HCT116 (cell line): Measurements from ENCODE around the gene DNAH9. TPM values are rescaled to one million over a fixed set of nuclear protein-coding genes. Genes with fewer than 3 reads are reported as not detected.

Experiments
- ATAC-seq: fragments of 200-7000 bp; cut with Tn5 transposase; 2 replicates; pipeline ENCODE4 v1.9.1; 2020; ENCODE audit warnings: mild to moderate bottlenecking, moderate library complexity
- BruUV-seq: library from RNA; stranded (reverse); fragments of 400-500 nt; replicated peaks from 2 replicates; lab custom pipeline; 2021; lab: Mats Ljungman, UMichigan
- CTCF ChIA-PET: fragments of 300-600 bp; sonication (Branson Sonifier 250); formaldehyde crosslinking; loops from one replicate; lab custom pipeline; 2021; ENCODE audit warnings: antibody characterized with exemption; lab: Charles Lee
- POLR2A ChIA-PET: fragments of 300-600, 350-600 bp; sonication (Branson Sonifier 250); formaldehyde crosslinking; loops from one replicate; lab custom pipeline; 2021; ENCODE audit warnings: antibody characterized with exemption; lab: Charles Lee
- RAD21 ChIA-PET, 2 experiments: fragments of 300-600 bp; sonication (Branson Sonifier 250); formaldehyde crosslinking; loops; one replicate each; lab custom pipeline; 2023; ENCODE audit warnings: low total read pairs in 2 of 2; ENCODE audit not compliant: uncharacterized antibody in 2 of 2, unreplicated experiment in 2 of 2, low non-redundant PET in 1 of 2; lab: Charles Lee
- DNase-seq: peaks from one replicate; pipeline ENCODE4 v3.0.0-alpha.2; 2010; ENCODE audit warnings: low read depth, low spot score
- H2AFZ ChIP-seq: fragments of 200-600 bp; shearing (Covaris generic), sonication (generic); 2 replicates; pipeline ENCODE4 v1.6.1; 2017; ENCODE audit warnings: low read depth, mixed run types, mixed read lengths, antibody characterized with exemption, low read length; ENCODE audit not compliant: poor library complexity, severe bottlenecking
- H3K27ac ChIP-seq: 2 replicates; pipeline ENCODE4 v1.5.1; 2012; ENCODE audit warnings: low read depth, low read length
- H3K27me3 ChIP-seq: fragments of 200-600 bp; sonication (generic); 2 replicates; pipeline ENCODE4 v1.6.1; 2016; ENCODE audit warnings: mixed run types, low read length, mixed read lengths; ENCODE audit not compliant: insufficient read depth
- H3K36me3 ChIP-seq, 2 experiments: fragments of 200-500 bp in 1 of 2; fragments of 200-600 bp in 1 of 2; sonication (Bioruptor generic) in 1 of 2; sonication (generic) in 1 of 2; 2 replicates each; pipeline versions ENCODE4 v1.5.1 to v1.6.1; 2014 to 2016; ENCODE audit warnings: low read length in 2 of 2, inconsistent platforms in 1 of 2, mixed read lengths in 1 of 2, mixed run types in 1 of 2; ENCODE audit not compliant: insufficient read depth in 2 of 2, control insufficient read depth in 1 of 2
- H3K4me1 ChIP-seq, 2 experiments: fragments of 200-600 bp in 1 of 2; sonication (generic) in 1 of 2; 2 replicates each; pipeline versions ENCODE4 v1.5.1 to v1.6.1; 2012 to 2017; ENCODE audit warnings: low read length in 2 of 2, inconsistent platforms in 1 of 2, mild to moderate bottlenecking in 1 of 2, mixed read lengths in 1 of 2, mixed run types in 1 of 2, moderate library complexity in 1 of 2; ENCODE audit not compliant: insufficient read depth in 2 of 2, control insufficient read depth in 1 of 2
- H3K4me2 ChIP-seq: fragments of 200-600 bp; sonication (generic); 2 replicates; pipeline ENCODE4 v1.6.1; 2017; ENCODE audit warnings: mixed run types, low read length, mixed read lengths
- H3K4me3 ChIP-seq, 2 experiments: fragments of 200-600 bp in 1 of 2; sonication (generic) in 1 of 2; replicated peaks in 1 of 2; 2 replicates each; pipeline ENCODE4 v1.5.1; 2011 to 2016; ENCODE audit warnings: low read length in 2 of 2, control low read depth in 1 of 2, low read depth in 1 of 2, mild to moderate bottlenecking in 1 of 2, mixed read lengths in 1 of 2, mixed run types in 1 of 2
- H3K79me2 ChIP-seq: fragments of 200-600 bp; sonication (generic); 2 replicates; pipeline ENCODE4 v1.6.1; 2017; ENCODE audit warnings: mild to moderate bottlenecking, mixed run types, low read length, moderate library complexity, mixed read lengths; ENCODE audit not compliant: insufficient read depth
- H3K9ac ChIP-seq: fragments of 200-600 bp; sonication (generic); 2 replicates; pipeline ENCODE4 v1.6.1; 2016; ENCODE audit warnings: low read length, mixed read lengths
- H3K9me2 ChIP-seq: fragments of 200-600 bp; sonication (generic), shearing (Covaris generic); 2 replicates; pipeline ENCODE4 v1.6.1; 2017; ENCODE audit warnings: mixed run types, mild to moderate bottlenecking, moderate library complexity; ENCODE audit not compliant: insufficient read depth
- H3K9me3 ChIP-seq, 2 experiments: fragments of 200-500 bp in 1 of 2; fragments of 200-600 bp in 1 of 2; sonication (Bioruptor generic) in 1 of 2; sonication (generic) in 1 of 2; 2 replicates each; pipeline ENCODE4 v1.6.1; 2014 to 2017; ENCODE audit warnings: low read length in 2 of 2, mixed read lengths in 2 of 2, inconsistent platforms in 1 of 2, low read depth in 1 of 2, mild to moderate bottlenecking in 1 of 2, mixed run types in 1 of 2, moderate library complexity in 1 of 2; ENCODE audit not compliant: control insufficient read depth in 1 of 2, insufficient read depth in 1 of 2
- H4K20me1 ChIP-seq: fragments of 200-600 bp; sonication (generic), shearing (Covaris generic); 2 replicates; pipeline ENCODE4 v1.6.1; 2017; ENCODE audit warnings: mixed run types, mild to moderate bottlenecking, moderate library complexity; ENCODE audit not compliant: insufficient read depth
- CBX3 ChIP-seq: IDR thresholded peaks from 2 replicates; pipeline ENCODE4 v1.6.1; 2012; ENCODE audit warnings: low read depth
- CEBPB ChIP-seq: IDR thresholded peaks from 2 replicates; pipeline ENCODE4 v1.6.1; 2012; ENCODE audit warnings: low read depth
- CTCF ChIP-seq, 3 experiments: fragments of 200-600 bp in 1 of 3; sonication (generic) in 1 of 3; IDR thresholded peaks in 2 of 3; conservative IDR thresholded peaks in 1 of 3; 2 replicates each; pipeline ENCODE4 v1.5.1; 2012 to 2017; ENCODE audit warnings: low read depth in 2 of 3, low read length in 2 of 3, antibody characterized with exemption in 1 of 3, borderline replicate concordance in 1 of 3, control low read depth in 1 of 3, mild to moderate bottlenecking in 1 of 3, mixed read lengths in 1 of 3, mixed run types in 1 of 3, moderate library complexity in 1 of 3; ENCODE audit not compliant: insufficient read depth in 1 of 3
- EGR1 ChIP-seq: IDR thresholded peaks from 2 replicates; pipeline ENCODE4 v1.6.1; 2012; ENCODE audit warnings: low read depth
- RAD21 ChIP-seq: IDR thresholded peaks from 2 replicates; pipeline ENCODE4 v1.6.1; 2012; ENCODE audit warnings: low read depth, mild to moderate bottlenecking
- TCF7L2 ChIP-seq: IDR thresholded peaks from 2 replicates; pipeline ENCODE4 v1.7.0; 2011; ENCODE audit warnings: borderline replicate concordance, inconsistent platforms; ENCODE audit not compliant: insufficient read depth, insufficient read length; ENCODE audit errors: extremely low read depth
- YY1 ChIP-seq: IDR thresholded peaks from 2 replicates; pipeline ENCODE4 v1.6.1; 2011; ENCODE audit warnings: low read length, low read depth, moderate library complexity, mild to moderate bottlenecking; ENCODE audit not compliant: insufficient replicate concordance; ENCODE audit errors: extremely low read depth
- ZBTB33 ChIP-seq: IDR thresholded peaks from 2 replicates; pipeline ENCODE4 v1.6.1; 2011; ENCODE audit warnings: mild to moderate bottlenecking, low read length, moderate library complexity; ENCODE audit not compliant: insufficient replicate concordance; ENCODE audit errors: extremely low read depth
- ZFX ChIP-seq: fragments of 450-650 bp; IDR thresholded peaks from 2 replicates; pipeline ENCODE4 v1.6.1; 2017
- intact Hi-C: fragments of 100-400 bp; cut with micrococcal nuclease; formaldehyde crosslinking; loops from 2 replicates; pipeline ENCODE4 v1.10.0; 2022
- total RNA-seq: library from RNA; stranded (reverse); gene quantifications from one replicate; pipeline ENCODE4 v1.2.1, GENCODE V29; 2021; ENCODE audit not compliant: unreplicated experiment
- TF ChIP-seq, protein P1 (sequence below): IDR thresholded peaks from 2 replicates; pipeline ENCODE4 v1.6.1; 2012; ENCODE audit warnings: low read depth

Gene DNAH9
- total RNA-seq, 1 experiment from 2014 or later: not detected

DNA sequence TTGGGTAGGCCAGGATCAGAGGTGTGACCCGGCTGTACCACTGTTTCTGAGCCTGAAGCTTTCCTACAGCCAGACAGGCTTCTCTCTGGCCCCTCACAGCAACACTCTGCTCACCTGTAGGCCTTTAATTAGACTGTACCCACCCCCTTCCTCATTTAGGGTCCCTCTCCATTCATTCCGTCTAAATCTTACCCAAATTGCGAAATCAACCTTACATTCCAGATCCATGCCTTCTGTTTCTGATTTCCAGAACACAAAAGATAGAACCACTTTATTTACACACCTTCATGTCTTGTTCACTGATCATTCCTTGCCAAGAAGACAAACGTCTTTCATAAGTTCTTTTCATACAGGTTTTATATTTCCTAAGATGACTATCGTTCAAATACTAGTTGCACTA is 238.2 kb downstream of the DNAH9 start:
- Histone ChIP-seq H3K36me3 (no peaks in the 10 kb centered on the region), H4K20me1 (no peaks in the 10 kb centered on the region), H3K9me2 (no peaks in the 10 kb centered on the region), H3K9ac (no peak overlapping the region), H2AFZ (no peak overlapping the region), H3K4me1 (no peaks in the 10 kb centered on the region), H3K27ac (no peak overlapping the region), H3K27me3 (peaks cover 65% of the 10 kb centered on the region), H3K4me2 (no peak overlapping the region), H3K4me3 (no peak overlapping the region), H3K9me3 (no peaks in the 10 kb centered on the region), H3K79me2 (no peaks in the 10 kb centered on the region)
- no peak for TF ChIP-seq ZFX
- no peak for TF ChIP-seq TCF7L2
- POLR2A ChIA-PET: no interaction called here
- CTCF ChIA-PET: no interaction called here
- intact Hi-C loops: no loop called here
- no TSS peak for BruUV-seq
- DNase-seq (no peak), ATAC-seq (no peak)
- RAD21 ChIA-PET: no interaction called here

DNA sequence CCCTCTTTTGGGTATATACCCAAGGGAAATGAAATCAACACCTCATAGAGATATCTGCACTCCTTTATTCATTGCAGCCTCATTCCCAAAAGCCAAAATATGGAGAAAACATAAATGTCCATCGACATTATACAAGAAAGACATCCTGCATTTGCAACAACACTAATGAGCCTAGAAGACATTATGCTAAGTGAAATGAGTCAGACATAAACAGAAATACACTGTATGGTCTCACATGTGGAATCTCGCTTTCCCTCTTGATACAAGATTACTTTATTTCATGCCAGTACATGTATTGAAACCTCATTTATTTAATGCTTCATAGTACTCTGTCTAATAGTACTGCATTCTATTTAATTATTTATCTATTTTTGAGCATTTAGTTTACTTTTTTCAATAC is 241.8 kb downstream of the DNAH9 start:
- H2AFZ ChIP-seq: no peak overlapping the region
- H3K4me3 ChIP-seq: no peak overlapping the region
- DNase-seq: no peak
- intact Hi-C loops: no loop called here
- ChIA-PET RAD21 (no interaction called here), POLR2A (no interaction called here), CTCF (no interaction called here)
- BruUV-seq: no TSS peak
- peaks cover 52% of the 10 kb centered on the region for H3K27me3 ChIP-seq
- no peak overlapping the region for H3K9ac ChIP-seq
- H3K79me2 ChIP-seq: no peaks in the 10 kb centered on the region
- no peaks in the 10 kb centered on the region for H4K20me1 ChIP-seq
- no peaks in the 10 kb centered on the region for H3K9me3 ChIP-seq
- no peaks in the 10 kb centered on the region for H3K4me1 ChIP-seq
- no peaks in the 10 kb centered on the region for H3K36me3 ChIP-seq
- no peak overlapping the region for H3K4me2 ChIP-seq
- ATAC-seq: no peak
- no peaks in the 10 kb centered on the region for H3K9me2 ChIP-seq
- no peak overlapping the region for H3K27ac ChIP-seq
- TF ChIP-seq ZBTB33: no peak
- no peak for TF ChIP-seq RAD21
- no peak for TF ChIP-seq CEBPB
- TF ChIP-seq EGR1: no peak
- TF ChIP-seq YY1: no peak
- TF ChIP-seq, protein P1, sequence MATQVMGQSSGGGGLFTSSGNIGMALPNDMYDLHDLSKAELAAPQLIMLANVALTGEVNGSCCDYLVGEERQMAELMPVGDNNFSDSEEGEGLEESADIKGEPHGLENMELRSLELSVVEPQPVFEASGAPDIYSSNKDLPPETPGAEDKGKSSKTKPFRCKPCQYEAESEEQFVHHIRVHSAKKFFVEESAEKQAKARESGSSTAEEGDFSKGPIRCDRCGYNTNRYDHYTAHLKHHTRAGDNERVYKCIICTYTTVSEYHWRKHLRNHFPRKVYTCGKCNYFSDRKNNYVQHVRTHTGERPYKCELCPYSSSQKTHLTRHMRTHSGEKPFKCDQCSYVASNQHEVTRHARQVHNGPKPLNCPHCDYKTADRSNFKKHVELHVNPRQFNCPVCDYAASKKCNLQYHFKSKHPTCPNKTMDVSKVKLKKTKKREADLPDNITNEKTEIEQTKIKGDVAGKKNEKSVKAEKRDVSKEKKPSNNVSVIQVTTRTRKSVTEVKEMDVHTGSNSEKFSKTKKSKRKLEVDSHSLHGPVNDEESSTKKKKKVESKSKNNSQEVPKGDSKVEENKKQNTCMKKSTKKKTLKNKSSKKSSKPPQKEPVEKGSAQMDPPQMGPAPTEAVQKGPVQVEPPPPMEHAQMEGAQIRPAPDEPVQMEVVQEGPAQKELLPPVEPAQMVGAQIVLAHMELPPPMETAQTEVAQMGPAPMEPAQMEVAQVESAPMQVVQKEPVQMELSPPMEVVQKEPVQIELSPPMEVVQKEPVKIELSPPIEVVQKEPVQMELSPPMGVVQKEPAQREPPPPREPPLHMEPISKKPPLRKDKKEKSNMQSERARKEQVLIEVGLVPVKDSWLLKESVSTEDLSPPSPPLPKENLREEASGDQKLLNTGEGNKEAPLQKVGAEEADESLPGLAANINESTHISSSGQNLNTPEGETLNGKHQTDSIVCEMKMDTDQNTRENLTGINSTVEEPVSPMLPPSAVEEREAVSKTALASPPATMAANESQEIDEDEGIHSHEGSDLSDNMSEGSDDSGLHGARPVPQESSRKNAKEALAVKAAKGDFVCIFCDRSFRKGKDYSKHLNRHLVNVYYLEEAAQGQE: no peak
- TF ChIP-seq CBX3: no peak
- TF ChIP-seq CTCF (IDR thresholded peaks at IDR 0.05 in 2 of 3, conservative IDR thresholded peaks at IDR 0.05 in 1 of 3; ENCODE audit: borderline replicate concordance in 1 of 3, insufficient read depth in 1 of 3, low read depth in 2 of 3, low read length in 2 of 3): no peak
- TF ChIP-seq ZFX: no peak
